ENCODE data around the gene PARP3.

- TF ChIP-seq, protein P1, sequence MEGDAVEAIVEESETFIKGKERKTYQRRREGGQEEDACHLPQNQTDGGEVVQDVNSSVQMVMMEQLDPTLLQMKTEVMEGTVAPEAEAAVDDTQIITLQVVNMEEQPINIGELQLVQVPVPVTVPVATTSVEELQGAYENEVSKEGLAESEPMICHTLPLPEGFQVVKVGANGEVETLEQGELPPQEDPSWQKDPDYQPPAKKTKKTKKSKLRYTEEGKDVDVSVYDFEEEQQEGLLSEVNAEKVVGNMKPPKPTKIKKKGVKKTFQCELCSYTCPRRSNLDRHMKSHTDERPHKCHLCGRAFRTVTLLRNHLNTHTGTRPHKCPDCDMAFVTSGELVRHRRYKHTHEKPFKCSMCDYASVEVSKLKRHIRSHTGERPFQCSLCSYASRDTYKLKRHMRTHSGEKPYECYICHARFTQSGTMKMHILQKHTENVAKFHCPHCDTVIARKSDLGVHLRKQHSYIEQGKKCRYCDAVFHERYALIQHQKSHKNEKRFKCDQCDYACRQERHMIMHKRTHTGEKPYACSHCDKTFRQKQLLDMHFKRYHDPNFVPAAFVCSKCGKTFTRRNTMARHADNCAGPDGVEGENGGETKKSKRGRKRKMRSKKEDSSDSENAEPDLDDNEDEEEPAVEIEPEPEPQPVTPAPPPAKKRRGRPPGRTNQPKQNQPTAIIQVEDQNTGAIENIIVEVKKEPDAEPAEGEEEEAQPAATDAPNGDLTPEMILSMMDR (IDR thresholded peaks at IDR 0.05), result peak; percentile 37
- TF ChIP-seq EP300 (IDR thresholded peaks at IDR 0.05; ENCODE audit: borderline replicate concordance in 1 of 2, low read depth in 1 of 2, low read length in 1 of 2) (no peak), SMC3 (IDR thresholded peaks at IDR 0.05; ENCODE audit: low read depth, low read length) (no peak), FOSL2 (IDR thresholded peaks at IDR 0.05; ENCODE audit: borderline replicate concordance, low read depth) (no peak), TAF1 (IDR thresholded peaks at IDR 0.05; ENCODE audit: borderline replicate concordance, low read depth, low read length) (no peak), POLR2AphosphoS5 (IDR thresholded peaks at IDR 0.05; ENCODE audit: low read depth, low read length) (no peak), EZH2phosphoT487 (IDR thresholded peaks at IDR 0.05; ENCODE audit: borderline replicate concordance, low read depth) (no peak), TCF12 (IDR thresholded peaks at IDR 0.05) (no peak)
- TF ChIP-seq, protein P2, sequence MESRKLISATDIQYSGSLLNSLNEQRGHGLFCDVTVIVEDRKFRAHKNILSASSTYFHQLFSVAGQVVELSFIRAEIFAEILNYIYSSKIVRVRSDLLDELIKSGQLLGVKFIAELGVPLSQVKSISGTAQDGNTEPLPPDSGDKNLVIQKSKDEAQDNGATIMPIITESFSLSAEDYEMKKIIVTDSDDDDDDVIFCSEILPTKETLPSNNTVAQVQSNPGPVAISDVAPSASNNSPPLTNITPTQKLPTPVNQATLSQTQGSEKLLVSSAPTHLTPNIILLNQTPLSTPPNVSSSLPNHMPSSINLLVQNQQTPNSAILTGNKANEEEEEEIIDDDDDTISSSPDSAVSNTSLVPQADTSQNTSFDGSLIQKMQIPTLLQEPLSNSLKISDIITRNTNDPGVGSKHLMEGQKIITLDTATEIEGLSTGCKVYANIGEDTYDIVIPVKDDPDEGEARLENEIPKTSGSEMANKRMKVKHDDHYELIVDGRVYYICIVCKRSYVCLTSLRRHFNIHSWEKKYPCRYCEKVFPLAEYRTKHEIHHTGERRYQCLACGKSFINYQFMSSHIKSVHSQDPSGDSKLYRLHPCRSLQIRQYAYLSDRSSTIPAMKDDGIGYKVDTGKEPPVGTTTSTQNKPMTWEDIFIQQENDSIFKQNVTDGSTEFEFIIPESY (IDR thresholded peaks at IDR 0.05; ENCODE audit: borderline replicate concordance, low read depth), result no peak
Observed at GRCh38 chr3:51975852-51976549, 33.8 kb downstream of the PARP3 start.

Data from SK-N-SH (cell line).